ENCODE data around the gene MCRS1. TPM values are rescaled to one million over a fixed set of nuclear protein-coding genes. Genes with fewer than 3 reads are reported as not detected.

The MCRS1 gene
- polyA plus RNA-seq, 1 donor from 2014 or later: 109 TPM

GRCh38 chr12:49531745-49532144 is 36.2 kb downstream of the MCRS1 start:
- peaks cover 4% of the 10 kb centered on the region for H3K36me3 ChIP-seq (ENCODE audit: insufficient read depth, low read length)
- H4K20me1 ChIP-seq (ENCODE audit: insufficient read depth): no peaks in the 10 kb centered on the region
- H3K27ac ChIP-seq (ENCODE audit: low read length): no peak overlapping the region
- H3K9ac ChIP-seq (ENCODE audit: low read length): no peak overlapping the region
- no peaks in the 10 kb centered on the region for H3K9me3 ChIP-seq (ENCODE audit: low read length)
- H2AFZ ChIP-seq (ENCODE audit: low read depth, low read length): no peak overlapping the region
- H3K4me3 ChIP-seq (ENCODE audit: low read length): no peak overlapping the region
- no peaks in the 10 kb centered on the region for H3K9me2 ChIP-seq (ENCODE audit: insufficient read depth, low read length)
- H3F3A ChIP-seq (ENCODE audit: insufficient read depth, low read length, poor library complexity, severe bottlenecking): no peaks in the 10 kb centered on the region
- TF ChIP-seq, protein P1, sequence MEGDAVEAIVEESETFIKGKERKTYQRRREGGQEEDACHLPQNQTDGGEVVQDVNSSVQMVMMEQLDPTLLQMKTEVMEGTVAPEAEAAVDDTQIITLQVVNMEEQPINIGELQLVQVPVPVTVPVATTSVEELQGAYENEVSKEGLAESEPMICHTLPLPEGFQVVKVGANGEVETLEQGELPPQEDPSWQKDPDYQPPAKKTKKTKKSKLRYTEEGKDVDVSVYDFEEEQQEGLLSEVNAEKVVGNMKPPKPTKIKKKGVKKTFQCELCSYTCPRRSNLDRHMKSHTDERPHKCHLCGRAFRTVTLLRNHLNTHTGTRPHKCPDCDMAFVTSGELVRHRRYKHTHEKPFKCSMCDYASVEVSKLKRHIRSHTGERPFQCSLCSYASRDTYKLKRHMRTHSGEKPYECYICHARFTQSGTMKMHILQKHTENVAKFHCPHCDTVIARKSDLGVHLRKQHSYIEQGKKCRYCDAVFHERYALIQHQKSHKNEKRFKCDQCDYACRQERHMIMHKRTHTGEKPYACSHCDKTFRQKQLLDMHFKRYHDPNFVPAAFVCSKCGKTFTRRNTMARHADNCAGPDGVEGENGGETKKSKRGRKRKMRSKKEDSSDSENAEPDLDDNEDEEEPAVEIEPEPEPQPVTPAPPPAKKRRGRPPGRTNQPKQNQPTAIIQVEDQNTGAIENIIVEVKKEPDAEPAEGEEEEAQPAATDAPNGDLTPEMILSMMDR (IDR thresholded peaks at IDR 0.05; ENCODE audit: poor library complexity, severe bottlenecking): no peak
- TF ChIP-seq, protein P2, sequence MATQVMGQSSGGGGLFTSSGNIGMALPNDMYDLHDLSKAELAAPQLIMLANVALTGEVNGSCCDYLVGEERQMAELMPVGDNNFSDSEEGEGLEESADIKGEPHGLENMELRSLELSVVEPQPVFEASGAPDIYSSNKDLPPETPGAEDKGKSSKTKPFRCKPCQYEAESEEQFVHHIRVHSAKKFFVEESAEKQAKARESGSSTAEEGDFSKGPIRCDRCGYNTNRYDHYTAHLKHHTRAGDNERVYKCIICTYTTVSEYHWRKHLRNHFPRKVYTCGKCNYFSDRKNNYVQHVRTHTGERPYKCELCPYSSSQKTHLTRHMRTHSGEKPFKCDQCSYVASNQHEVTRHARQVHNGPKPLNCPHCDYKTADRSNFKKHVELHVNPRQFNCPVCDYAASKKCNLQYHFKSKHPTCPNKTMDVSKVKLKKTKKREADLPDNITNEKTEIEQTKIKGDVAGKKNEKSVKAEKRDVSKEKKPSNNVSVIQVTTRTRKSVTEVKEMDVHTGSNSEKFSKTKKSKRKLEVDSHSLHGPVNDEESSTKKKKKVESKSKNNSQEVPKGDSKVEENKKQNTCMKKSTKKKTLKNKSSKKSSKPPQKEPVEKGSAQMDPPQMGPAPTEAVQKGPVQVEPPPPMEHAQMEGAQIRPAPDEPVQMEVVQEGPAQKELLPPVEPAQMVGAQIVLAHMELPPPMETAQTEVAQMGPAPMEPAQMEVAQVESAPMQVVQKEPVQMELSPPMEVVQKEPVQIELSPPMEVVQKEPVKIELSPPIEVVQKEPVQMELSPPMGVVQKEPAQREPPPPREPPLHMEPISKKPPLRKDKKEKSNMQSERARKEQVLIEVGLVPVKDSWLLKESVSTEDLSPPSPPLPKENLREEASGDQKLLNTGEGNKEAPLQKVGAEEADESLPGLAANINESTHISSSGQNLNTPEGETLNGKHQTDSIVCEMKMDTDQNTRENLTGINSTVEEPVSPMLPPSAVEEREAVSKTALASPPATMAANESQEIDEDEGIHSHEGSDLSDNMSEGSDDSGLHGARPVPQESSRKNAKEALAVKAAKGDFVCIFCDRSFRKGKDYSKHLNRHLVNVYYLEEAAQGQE (IDR thresholded peaks at IDR 0.05; ENCODE audit: borderline replicate concordance): no peak
- TF ChIP-seq MXI1 (conservative IDR thresholded peaks at IDR 0.05; ENCODE audit: poor library complexity, severe bottlenecking) (no peak), RAD21 (conservative IDR thresholded peaks at IDR 0.05) (no peak), EP300 (conservative IDR thresholded peaks at IDR 0.05; ENCODE audit: poor library complexity, severe bottlenecking) (no peak), SMC3 (conservative IDR thresholded peaks at IDR 0.05; ENCODE audit: poor library complexity) (no peak), POLR2AphosphoS5 (IDR thresholded peaks at IDR 0.05) (no peak), TAF1 (IDR thresholded peaks at IDR 0.05; ENCODE audit: low read depth) (no peak), EZH2 (IDR thresholded peaks at IDR 0.05; ENCODE audit: borderline replicate concordance, insufficient read depth, low read length, poor library complexity, severe bottlenecking) (no peak)
- peaks cover 6% of the 10 kb centered on the region for H3K27me3 ChIP-seq (ENCODE audit: insufficient read depth, low read depth, low read length)
- H3K4me2 ChIP-seq (ENCODE audit: low read length): no peak overlapping the region
- H3K79me2 ChIP-seq (replicated peaks; ENCODE audit: insufficient read depth, low read length): no peaks in the 10 kb centered on the region

GRCh38 chr12:49529414-49529813 is 38.5 kb downstream of the MCRS1 start:
- Histone ChIP-seq H4K20me1 (ENCODE audit: insufficient read depth) (no peaks in the 10 kb centered on the region), H3K79me2 (replicated peaks; ENCODE audit: insufficient read depth, low read length) (no peaks in the 10 kb centered on the region), H3K36me3 (ENCODE audit: insufficient read depth, low read length) (peaks cover 7% of the 10 kb centered on the region), H3K4me2 (ENCODE audit: low read length) (no peak overlapping the region), H3K9me2 (ENCODE audit: insufficient read depth, low read length) (no peaks in the 10 kb centered on the region), H3K4me3 (ENCODE audit: low read length) (no peak overlapping the region), H3K27ac (ENCODE audit: low read length) (no peak overlapping the region), H3F3A (ENCODE audit: insufficient read depth, low read length, poor library complexity, severe bottlenecking) (no peaks in the 10 kb centered on the region), H2AFZ (ENCODE audit: low read depth, low read length) (no peak overlapping the region), H3K9ac (ENCODE audit: low read length) (no peak overlapping the region), H3K9me3 (ENCODE audit: low read length) (no peaks in the 10 kb centered on the region), H3K27me3 (ENCODE audit: insufficient read depth, low read depth, low read length) (no peaks in the 10 kb centered on the region)
- TF ChIP-seq TAF1 (IDR thresholded peaks at IDR 0.05; ENCODE audit: low read depth): no peak
- TF ChIP-seq MXI1 (conservative IDR thresholded peaks at IDR 0.05; ENCODE audit: poor library complexity, severe bottlenecking): no peak
- no peak for TF ChIP-seq RAD21 (conservative IDR thresholded peaks at IDR 0.05)

Data from neural cell (in vitro differentiated cells).